Sigmoid colon (tissue), 7 donors: ENCODE data around the gene GPC6. TPM values are rescaled to one million over a fixed set of nuclear protein-coding genes. Genes with fewer than 3 reads are reported as not detected.

Experiments
- DNase-seq: peaks from one replicate; pipeline ENCODE4 v3.0.0-alpha.2; 2019
- H3K27ac ChIP-seq, 4 donors: fragments of 200-600 bp; sonication (generic); one replicate each; pipeline ENCODE4 v1.5.1; 2016 to 2019; ENCODE audit warnings: mild to moderate bottlenecking in 1 of 4
- H3K27me3 ChIP-seq, 3 donors: fragments of 200-600 bp; sonication (generic); one replicate each; pipeline ENCODE4 v1.5.1; 2019; ENCODE audit warnings: mild to moderate bottlenecking in 1 of 3
- H3K36me3 ChIP-seq, 4 donors: fragments of 200-600 bp; sonication (generic); one replicate each; pipeline ENCODE4 v1.5.1; 2016 to 2019
- H3K4me1 ChIP-seq, 4 donors: fragments of 200-600 bp; sonication (generic); one replicate each; pipeline ENCODE4 v1.5.1; 2017 to 2019
- H3K4me3 ChIP-seq, 4 donors: fragments of 200-600 bp; sonication (generic); one replicate each; pipeline ENCODE4 v1.5.1; 2017 to 2019; ENCODE audit warnings: mild to moderate bottlenecking in 2 of 4, moderate library complexity in 1 of 4
- H3K9me3 ChIP-seq, 4 donors: fragments of 200-600 bp in 3 of 4; sonication (generic) in 3 of 4; one replicate each; pipeline versions ENCODE4 v1.5.1 to v1.6.1; 2013 to 2019
- EP300 ChIP-seq, 4 donors: sonication (generic); formaldehyde crosslinking; IDR thresholded peaks; one replicate each; pipeline ENCODE4 v1.6.1; 2017; ENCODE audit warnings: antibody characterized with exemption in 4 of 4
- POLR2A ChIP-seq, 2 donors: fragments of 450-650 bp; IDR thresholded peaks; one replicate each; pipeline ENCODE4 v1.6.1; 2016; ENCODE audit warnings: antibody characterized with exemption in 2 of 2, mild to moderate bottlenecking in 2 of 2, moderate library complexity in 2 of 2
- POLR2AphosphoS5 ChIP-seq, 4 donors: sonication (generic); formaldehyde crosslinking; IDR thresholded peaks; one replicate each; pipeline ENCODE4 v1.6.1; 2017; ENCODE audit warnings: antibody characterized with exemption in 4 of 4
- WGBS, 2 donors: extraction: QIAGEN DNeasy Blood & Tissue Kit; methylation state at CpG; one replicate each; pipeline ENCODE4 v1.1.7; 2013; 5-methylcytosine and 5-hydroxymethylcytosine counted together
- intact Hi-C: fragments of 100-400 bp; cut with DNase I; formaldehyde crosslinking; loops from one replicate; pipeline ENCODE4 v1.15.1; 2023
- polyA plus RNA-seq, 3 donors: library from polyadenylated mRNA; stranded (reverse); fragments of 200-250 nt; gene quantifications; one replicate each; pipeline ENCODE4 v1.2.3, GENCODE V29; 2013
- total RNA-seq, 4 donors: library from RNA; depleted of rRNA; stranded (reverse); fragments of >200 nt; gene quantifications; one replicate each; pipeline ENCODE4 v1.1.0, GENCODE V29; 2016
- TF ChIP-seq, protein P1 (sequence below), 4 experiments: fragments of 450-650 bp in 3 of 4; fragments of 200-600 bp in 1 of 4; IDR thresholded peaks; one replicate each; pipeline ENCODE4 v1.5.1; 2016 to 2019; ENCODE audit warnings: antibody characterized with exemption in 4 of 4, mild to moderate bottlenecking in 3 of 4, moderate library complexity in 2 of 4
- donor health status: healthy with polysubstance abuse.
- donor health status: Bipolar disorder and iron deficiency.
- donor health status: healthy.

GPC6 gene
- total and polyA plus RNA-seq, 7 donors: 0.23 to 27.5 (median 14.4) TPM

DNA sequence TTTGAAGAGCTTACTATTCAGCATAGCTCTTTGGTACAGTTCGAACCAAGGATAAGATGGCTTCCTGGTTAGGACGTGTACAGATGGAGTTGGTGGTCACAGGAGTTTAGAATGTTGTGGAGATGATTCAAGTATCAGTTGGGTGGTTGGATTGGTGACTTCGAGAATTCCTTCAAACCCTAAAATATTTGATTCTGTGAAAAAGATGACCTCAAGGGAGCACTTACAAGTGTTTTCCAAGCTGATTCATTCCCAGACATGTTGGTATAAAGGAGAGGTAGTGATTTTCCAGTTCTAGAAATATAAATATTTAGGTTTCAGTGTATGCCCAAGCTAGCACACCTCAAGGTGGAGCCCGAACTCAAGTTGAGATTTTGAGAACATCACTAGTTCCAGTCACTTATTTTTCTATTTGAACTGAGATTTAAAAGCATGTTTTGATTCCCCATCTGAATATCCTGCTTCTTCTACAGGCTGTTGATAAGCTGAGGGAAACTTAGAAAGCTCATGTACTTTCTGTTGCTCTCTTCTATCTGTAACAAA is 946.8 kb downstream of the GPC6 start:
- Histone ChIP-seq H3K9me3 (no peaks in the 10 kb centered on the region), H3K4me1 (peaks cover 0 to 1% (median under 1%) of the 10 kb centered on the region in 4 donors), H3K27ac (no peak overlapping the region), H3K36me3 (no peaks in the 10 kb centered on the region), H3K4me3 (no peak overlapping the region), H3K27me3 (no peaks in the 10 kb centered on the region)
- TF ChIP-seq EP300 (IDR thresholded peaks at IDR 0.05) (no peak), POLR2AphosphoS5 (IDR thresholded peaks at IDR 0.05) (no peak), POLR2A (IDR thresholded peaks at IDR 0.05) (no peak)
- TF ChIP-seq, protein P1, sequence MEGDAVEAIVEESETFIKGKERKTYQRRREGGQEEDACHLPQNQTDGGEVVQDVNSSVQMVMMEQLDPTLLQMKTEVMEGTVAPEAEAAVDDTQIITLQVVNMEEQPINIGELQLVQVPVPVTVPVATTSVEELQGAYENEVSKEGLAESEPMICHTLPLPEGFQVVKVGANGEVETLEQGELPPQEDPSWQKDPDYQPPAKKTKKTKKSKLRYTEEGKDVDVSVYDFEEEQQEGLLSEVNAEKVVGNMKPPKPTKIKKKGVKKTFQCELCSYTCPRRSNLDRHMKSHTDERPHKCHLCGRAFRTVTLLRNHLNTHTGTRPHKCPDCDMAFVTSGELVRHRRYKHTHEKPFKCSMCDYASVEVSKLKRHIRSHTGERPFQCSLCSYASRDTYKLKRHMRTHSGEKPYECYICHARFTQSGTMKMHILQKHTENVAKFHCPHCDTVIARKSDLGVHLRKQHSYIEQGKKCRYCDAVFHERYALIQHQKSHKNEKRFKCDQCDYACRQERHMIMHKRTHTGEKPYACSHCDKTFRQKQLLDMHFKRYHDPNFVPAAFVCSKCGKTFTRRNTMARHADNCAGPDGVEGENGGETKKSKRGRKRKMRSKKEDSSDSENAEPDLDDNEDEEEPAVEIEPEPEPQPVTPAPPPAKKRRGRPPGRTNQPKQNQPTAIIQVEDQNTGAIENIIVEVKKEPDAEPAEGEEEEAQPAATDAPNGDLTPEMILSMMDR (IDR thresholded peaks at IDR 0.05): no peak
- intact Hi-C loops: no loop called here
- 82 to 86% methylated on average over 4 of the region's 4 CpGs for WGBS, 2 donors
- no peak for DNase-seq

DNA sequence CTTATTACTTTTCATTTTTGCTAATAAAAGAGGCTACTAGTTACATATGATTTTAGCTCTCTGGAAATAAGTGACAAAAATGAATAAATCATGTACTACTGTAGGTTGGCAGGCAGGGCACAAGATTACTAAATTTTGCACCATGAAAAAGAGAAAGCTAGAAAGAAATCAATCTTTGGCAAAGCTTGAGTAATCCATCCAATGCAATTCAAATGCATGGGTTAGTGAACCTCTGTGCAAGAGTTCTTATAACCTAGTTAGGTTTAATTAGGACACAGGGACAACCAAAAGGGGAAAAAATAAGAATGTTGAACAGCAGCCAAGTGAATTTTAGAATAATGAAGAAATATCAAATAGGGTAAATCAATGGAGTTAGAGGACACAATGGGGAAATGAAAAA is 947.4 kb downstream of the GPC6 start:
- Histone ChIP-seq H3K9me3 (no peaks in the 10 kb centered on the region), H3K4me1 (peaks cover 0 to 7% (median 3%) of the 10 kb centered on the region in 4 donors), H3K4me3 (no peak overlapping the region), H3K27ac (no peak overlapping the region), H3K36me3 (no peaks in the 10 kb centered on the region), H3K27me3 (no peaks in the 10 kb centered on the region)
- TF ChIP-seq, protein P1 (IDR thresholded peaks at IDR 0.05): no peak
- TF ChIP-seq POLR2A (IDR thresholded peaks at IDR 0.05) (no peak), POLR2AphosphoS5 (IDR thresholded peaks at IDR 0.05) (no peak), EP300 (IDR thresholded peaks at IDR 0.05) (no peak)
- DNase-seq: no peak
- intact Hi-C loops: no loop called here

DNA sequence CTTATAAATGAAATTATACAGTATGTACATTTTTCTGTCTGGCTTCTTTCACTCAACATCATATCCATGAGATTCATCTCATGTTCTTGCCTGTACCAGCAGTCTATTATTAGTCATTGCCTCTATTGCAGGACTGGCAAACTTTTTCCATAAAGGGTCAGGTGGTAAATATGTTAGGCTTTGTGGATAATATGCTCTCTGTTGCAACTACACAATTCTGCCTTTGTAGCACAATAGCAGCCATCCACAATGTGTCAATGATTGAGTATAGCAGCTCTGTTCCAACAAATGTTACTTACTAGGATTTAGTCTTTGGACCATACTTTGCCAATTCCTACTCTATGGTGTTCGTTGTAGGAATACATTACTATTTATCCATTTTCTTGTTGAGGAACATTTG is 948.5 kb downstream of the GPC6 start:
- Histone ChIP-seq H3K27me3 (no peaks in the 10 kb centered on the region), H3K4me1 (peaks cover 0 to 8% (median 3%) of the 10 kb centered on the region in 4 donors), H3K27ac (no peak overlapping the region), H3K4me3 (no peak overlapping the region), H3K36me3 (no peaks in the 10 kb centered on the region), H3K9me3 (no peaks in the 10 kb centered on the region)
- intact Hi-C loops: no loop called here
- no peak for TF ChIP-seq POLR2AphosphoS5 (IDR thresholded peaks at IDR 0.05)
- TF ChIP-seq EP300 (IDR thresholded peaks at IDR 0.05): no peak
- DNase-seq: no peak
- WGBS, 2 donors: 76 to 88% methylated on average over 1 of the region's 1 CpG

DNA sequence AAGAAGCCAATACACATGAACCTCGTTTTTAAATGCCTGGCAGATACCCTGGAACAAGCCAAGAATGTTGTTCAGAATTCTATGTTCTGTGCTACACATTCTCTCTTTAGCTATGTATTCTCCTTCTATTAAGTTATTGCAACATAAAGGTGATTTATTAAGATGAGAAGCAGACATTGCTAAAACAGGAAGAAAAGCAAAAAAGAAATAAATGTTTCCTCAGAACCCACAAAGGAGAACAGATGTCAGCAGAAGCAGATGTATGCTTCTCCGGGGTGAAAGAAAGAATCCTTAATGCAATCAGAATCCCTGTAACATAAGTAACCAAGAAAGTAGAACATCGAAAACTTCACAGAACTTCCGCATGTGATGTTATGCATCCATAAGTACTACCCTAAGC is 950.0 kb downstream of the GPC6 start:
- intact Hi-C loops: no loop called here
- Histone ChIP-seq H3K27ac (no peak overlapping the region), H3K9me3 (no peaks in the 10 kb centered on the region), H3K4me3 (no peak overlapping the region), H3K27me3 (no peaks in the 10 kb centered on the region), H3K36me3 (no peaks in the 10 kb centered on the region), H3K4me1 (peaks cover 0 to 8% (median 3%) of the 10 kb centered on the region in 4 donors)
- no peak for DNase-seq
- TF ChIP-seq POLR2A (IDR thresholded peaks at IDR 0.05) (no peak), POLR2AphosphoS5 (IDR thresholded peaks at IDR 0.05) (no peak), EP300 (IDR thresholded peaks at IDR 0.05) (no peak)
- TF ChIP-seq, protein P1 (IDR thresholded peaks at IDR 0.05): no peak
- WGBS, 2 donors: 59 to 77% methylated on average over 4 of the region's 4 CpGs

DNA sequence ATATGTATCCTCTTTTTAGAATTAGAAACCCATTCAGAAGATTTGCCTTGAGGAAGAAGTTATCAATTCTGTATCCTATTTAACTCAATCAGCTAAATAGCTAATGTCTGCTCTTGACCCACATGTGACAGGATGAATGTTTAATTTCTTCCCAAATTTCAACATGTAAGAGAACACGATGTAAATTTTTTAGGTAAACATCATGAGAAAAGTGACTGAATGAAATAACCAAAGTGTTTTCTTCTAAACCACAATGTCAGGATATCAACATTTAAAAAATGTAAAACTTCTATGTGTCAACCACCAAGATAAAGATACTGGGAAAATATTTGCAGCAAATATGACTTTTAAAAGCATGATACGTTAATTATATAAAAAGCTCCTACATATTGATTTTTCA is 950.4 kb downstream of the GPC6 start:
- DNase-seq: no peak
- intact Hi-C loops: no loop called here
- Histone ChIP-seq H3K27ac (no peak overlapping the region), H3K4me3 (no peak overlapping the region), H3K9me3 (no peaks in the 10 kb centered on the region), H3K36me3 (no peaks in the 10 kb centered on the region), H3K27me3 (no peaks in the 10 kb centered on the region), H3K4me1 (peaks cover 0 to 8% (median 3%) of the 10 kb centered on the region in 4 donors)
- WGBS, 2 donors: 78 to 89% methylated on average over 2 of the region's 2 CpGs
- no peak for TF ChIP-seq POLR2A (IDR thresholded peaks at IDR 0.05)
- no peak for TF ChIP-seq EP300 (IDR thresholded peaks at IDR 0.05)
- TF ChIP-seq, protein P1 (IDR thresholded peaks at IDR 0.05): no peak
- no peak for TF ChIP-seq POLR2AphosphoS5 (IDR thresholded peaks at IDR 0.05)
